HG02943 (cell line): ENCODE results near the gene KIF2C.
A peak's percentile ranks its signal among the peaks of the same experiment; 100 is the strongest.
"Not testable (repeated sequence)": the region's sequence is repeated elsewhere in the genome, so short reads cannot be mapped to it uniquely, and the experiment has no call there.

ENCODE experiments used
- ATAC-seq: cut with Tn5 transposase; IDR thresholded peaks from one replicate; pipeline ENCODE4 v1.9.1; 2021; ENCODE audit warnings: mild to moderate bottlenecking, low read depth, moderate library complexity; ENCODE audit not compliant: unreplicated experiment

KIF2C gene

DNA sequence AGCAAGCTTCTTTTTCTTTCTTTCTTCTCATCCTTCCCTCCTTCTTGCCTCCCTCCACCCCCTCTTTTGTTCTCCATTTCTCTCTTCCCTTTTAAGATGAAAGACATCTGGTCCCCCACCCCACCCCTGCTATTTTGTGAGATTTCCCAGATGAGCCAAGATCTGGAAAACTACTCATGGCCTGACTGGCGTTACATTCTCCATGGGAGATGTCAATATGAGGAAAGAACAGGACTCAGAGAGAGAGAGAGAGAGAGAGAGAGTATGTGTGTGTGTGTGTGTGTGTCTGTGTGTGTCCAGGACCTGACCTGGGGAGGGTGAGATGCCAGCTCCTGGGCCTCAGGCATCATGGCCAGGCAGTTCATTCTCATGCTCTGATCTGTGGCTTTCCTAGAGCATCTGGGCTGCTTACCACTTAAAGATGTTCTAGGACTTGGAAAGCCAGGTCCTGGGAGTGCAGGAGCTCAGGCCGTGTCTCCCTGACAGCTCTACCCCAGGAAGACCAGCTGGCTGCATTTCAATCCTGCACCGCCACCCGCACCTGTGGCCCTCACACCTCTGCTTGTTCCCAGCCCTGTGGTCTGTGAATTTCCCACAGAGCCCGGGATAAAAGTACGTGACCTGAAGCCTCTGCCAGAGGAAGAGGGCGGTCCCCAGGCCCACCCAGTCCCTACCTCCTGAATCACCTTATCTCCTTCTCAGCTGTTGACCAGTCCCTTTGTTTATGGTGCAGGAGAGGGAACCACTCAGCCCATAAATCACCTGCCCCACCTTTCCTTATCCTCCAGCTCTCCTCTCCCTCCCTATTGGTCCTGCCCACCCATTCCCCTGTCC lies 51.5 kb downstream of the KIF2C start:
- no peak for ATAC-seq

DNA sequence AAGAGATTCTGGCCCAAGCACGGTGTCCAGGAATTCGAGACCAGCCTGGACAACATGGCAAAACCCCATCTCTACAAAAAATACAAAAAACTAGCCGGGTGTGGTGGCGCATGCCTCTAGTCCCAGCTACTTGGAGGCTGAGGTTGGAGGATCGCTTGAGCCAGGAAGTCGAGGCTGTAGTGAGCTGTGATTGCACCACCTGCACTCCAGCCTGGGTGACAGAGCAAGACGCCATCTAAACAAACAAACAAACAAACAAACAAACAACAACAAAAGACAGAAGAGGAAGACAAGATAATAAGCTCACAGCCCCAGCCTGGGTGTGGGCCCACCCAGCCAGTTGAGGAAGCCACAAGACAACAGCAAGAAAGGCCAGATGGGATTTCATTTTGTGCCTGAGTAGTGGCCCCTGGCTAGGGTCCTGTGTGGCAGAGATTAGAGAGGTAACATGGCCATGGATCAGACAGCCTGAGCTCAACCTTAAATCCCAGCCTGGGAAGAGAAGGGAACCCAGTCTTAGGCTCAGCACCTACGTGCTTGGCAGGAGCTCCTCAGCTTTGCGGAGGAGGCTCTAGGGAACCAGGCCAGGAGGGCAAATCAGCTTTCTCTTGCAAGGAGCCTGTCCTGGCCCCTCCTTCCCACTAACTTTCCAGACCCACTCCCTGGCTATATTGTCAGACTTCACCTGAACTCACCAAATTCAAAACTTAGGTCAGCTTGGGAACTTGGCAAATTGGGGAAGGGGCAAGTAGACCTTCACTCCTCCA lies 53.3 kb downstream of the KIF2C start:
- ATAC-seq: no peak

DNA sequence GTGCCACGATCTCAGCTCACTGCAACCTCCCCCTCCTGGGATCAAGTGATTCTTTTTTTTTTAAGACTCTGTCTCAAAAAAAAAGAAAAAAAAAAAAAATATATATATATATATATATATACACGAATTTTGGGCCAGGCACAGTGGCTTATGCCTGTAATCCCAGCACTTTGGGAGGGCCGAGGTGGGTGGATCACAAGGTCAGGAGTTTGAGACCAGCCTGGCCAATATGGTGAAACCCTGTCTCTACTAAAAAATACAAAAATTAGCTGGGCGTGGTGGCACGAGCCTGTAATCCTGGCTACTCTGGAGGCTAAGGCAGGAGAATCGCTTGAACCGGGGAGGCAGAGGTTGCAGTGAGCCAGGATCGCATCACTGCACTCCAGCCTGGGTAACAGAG lies 58.2 kb downstream of the KIF2C start:
- not testable (repeated sequence) for ATAC-seq

DNA sequence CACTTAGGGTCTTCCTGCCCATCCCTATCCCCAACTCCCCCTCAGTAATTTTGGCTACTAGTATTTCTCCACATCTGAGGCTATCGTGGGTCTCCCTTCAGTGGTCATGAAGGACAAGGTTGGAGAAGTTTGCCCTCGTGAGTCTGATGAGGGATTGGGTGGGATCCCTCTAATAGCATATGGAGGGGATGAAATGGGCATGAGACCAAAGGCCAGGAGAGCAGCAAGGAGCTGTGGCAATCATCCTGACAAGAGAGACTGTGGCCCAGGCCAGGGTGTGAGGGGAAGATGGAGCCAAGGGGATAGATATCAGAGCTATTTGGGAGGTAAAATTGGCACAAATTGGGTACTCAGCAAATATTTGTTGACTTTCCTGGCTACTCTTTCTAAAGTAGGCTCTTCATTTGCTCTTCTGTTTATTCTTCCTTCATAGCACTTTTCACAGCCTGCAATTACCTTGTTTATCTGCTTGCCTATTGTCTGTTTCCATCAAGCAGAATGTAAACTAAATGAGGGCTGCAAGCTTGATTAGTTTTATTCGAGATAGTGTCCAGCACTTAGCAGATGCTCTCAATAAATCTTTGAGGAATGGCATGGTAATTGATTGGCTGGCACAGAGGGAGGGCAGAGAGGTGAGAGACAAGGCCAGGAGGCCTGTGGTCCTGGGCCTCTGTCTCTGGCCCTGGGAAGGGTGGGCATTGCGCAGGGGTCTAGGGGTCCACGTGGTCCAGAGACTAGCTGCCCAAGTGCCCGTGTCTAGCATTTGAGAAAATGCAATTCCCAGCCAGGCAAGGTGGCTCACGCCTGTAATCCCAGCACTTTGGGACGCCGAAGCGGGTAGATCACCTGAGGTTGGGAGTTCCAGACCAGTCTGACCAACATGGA lies 59.1 kb downstream of the KIF2C start:
- ATAC-seq: no peak

- ATAC-seq: peak; percentile 72
Observed at GRCh38 chr1:44799770-44800584, 60.3 kb downstream of the KIF2C start, which contains the start of gene PLK3. TSS of gene PLK3 (plus strand) at chr1:44800377. CDS start at chr1:44800464, 87 bp downstream.

DNA sequence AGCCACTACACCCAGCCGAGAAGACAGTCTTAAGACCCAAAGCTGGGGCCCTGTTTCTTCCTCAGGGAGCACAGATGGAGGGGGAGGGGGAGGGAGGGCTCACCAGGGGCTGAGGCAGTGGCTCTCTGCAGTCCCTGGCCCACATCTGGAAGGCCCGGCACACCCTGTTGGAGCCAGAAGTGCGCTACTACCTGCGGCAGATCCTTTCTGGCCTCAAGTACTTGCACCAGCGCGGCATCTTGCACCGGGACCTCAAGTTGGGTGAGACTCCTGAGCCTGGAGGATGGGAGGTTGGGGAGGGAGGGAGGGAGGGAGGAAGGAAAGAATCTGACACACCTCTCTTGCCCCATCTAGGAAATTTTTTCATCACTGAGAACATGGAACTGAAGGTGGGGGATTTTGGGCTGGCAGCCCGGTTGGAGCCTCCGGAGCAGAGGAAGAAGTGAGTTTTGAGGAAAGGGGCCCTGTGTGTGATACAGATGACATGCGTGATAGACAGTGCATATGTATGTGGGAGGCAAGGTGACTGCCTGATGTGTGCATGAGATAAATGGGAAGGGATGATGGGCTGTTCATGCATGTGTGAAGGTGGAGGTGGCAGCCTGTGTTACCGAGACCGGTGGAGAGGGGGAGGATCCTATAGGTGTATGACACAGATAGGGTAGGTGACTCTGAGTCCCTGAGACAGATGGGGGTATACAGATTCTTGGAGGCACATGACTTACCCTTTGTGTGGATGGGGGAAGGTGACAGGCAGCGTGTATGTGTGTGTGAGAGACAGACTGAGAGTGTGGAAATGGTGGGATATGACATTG lies 62.1 kb downstream of the KIF2C start:
- no peak for ATAC-seq

DNA sequence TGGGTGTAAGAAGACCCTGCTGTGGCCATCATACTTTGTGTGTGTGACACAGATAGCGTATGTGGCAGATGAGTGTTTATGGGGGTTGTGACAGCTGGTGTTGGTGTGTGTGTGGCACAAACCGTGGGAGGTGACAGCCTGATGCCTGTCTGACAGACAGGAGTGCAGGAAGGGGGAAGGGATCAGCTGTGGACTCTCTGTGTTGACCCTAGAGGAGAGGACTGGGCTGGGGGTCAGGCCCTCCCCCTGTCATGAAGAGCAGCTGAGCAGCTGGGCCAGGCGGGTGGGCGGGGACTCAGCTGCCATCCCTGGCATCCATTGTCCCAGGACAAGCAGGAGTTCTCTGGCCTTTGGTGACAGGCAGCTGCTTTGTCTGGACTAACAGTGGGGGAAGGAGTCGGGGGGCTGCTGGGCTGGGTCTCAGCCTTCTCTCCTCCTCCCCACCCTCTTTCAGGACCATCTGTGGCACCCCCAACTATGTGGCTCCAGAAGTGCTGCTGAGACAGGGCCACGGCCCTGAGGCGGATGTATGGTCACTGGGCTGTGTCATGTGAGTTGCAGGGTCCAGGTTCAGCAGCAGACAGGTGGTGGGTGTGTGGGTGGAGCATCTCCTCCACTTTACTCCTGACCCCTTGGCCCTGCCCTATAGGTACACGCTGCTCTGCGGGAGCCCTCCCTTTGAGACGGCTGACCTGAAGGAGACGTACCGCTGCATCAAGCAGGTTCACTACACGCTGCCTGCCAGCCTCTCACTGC lies 62.8 kb downstream of the KIF2C start:
- no peak for ATAC-seq

DNA sequence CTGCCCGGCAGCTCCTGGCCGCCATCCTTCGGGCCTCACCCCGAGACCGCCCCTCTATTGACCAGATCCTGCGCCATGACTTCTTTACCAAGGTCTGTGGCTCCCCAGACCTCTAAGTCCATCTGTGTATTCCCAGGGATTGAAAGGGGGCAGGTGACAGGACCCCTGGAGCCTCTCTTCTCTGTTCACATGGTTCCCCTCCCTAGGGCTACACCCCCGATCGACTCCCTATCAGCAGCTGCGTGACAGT lies 63.4 kb downstream of the KIF2C start:
- no peak for ATAC-seq

DNA sequence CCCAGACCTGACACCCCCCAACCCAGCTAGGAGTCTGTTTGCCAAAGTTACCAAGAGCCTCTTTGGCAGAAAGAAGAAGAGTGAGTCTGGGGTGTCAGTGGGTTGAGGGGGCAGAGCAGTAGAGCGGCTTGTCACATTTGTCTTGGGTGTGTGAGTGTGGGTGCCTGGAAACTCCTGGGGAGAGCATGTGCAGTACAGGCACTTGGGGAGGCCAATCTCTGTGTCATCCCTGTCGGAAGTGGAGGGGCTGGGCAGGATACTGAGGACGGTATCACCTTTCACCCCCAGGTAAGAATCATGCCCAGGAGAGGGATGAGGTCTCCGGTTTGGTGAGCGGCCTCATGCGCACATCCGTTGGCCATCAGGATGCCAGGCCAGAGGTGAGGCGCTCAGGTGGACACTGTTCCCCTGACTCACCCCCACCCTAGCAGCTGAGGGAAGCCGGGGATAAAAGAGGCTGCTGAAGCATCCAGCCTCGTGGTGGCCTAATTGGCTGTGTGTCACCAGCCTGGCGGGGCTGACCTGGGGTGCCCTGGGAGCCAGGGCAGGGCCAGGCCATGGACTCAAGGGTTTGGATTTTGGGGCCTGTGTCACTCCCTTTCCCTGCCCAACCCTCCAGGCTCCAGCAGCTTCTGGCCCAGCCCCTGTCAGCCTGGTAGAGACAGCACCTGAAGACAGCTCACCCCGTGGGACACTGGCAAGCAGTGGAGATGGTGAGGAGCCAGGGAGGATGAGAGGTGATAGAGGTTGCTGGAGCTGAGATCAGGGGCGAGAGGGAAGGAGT lies 63.9 kb downstream of the KIF2C start:
- ATAC-seq: no peak

- no peak for ATAC-seq
Observed at GRCh38 chr1:44805311-44806024, 65.8 kb downstream of the KIF2C start.

GRCh38 chr1:44806025-44806703 lies 66.5 kb downstream of the KIF2C start:
- ATAC-seq: no peak

DNA sequence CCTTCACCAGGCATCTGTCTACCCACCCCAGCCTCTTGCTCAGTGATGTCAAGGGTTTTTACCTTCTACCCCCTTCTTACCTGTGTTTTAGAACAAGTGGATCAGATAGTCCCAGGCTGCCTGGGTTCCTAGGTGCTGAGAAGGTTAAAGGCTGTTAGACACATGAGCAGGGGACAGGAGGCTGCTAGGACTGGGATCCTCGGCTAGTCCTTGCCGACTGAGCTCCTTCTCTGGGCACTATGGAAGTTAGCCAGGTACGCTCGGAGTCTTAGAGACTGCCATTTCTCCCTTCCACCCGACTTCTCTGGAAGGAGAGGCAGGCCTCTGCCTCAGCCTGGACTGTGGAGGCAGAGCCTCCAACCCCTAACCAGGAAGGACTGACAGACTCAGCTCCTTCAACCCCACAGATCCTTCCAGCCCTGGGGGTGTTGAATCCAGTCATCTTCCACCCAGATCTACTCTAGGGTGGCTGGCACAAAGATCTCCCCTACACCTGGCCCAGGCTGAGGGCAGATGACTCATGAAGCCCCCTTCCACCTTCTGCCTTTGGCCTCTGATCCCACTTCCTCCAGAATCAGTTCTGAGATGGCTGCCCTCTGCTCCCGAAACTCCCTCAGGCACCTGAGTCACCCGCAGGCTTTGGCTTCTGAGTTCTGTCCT lies 67.2 kb downstream of the KIF2C start, which contains the start of gene DYNLT4:
Gene DYNLT4 (minus strand): TSS at position 648 of the 660 bp plus-strand sequence. CDS start 683 bp downstream, outside the sequence.
- ATAC-seq: no peak

- ATAC-seq: peak; percentile 36
Observed at GRCh38 chr1:44807364-44808062, 67.9 kb downstream of the KIF2C start.

DNA sequence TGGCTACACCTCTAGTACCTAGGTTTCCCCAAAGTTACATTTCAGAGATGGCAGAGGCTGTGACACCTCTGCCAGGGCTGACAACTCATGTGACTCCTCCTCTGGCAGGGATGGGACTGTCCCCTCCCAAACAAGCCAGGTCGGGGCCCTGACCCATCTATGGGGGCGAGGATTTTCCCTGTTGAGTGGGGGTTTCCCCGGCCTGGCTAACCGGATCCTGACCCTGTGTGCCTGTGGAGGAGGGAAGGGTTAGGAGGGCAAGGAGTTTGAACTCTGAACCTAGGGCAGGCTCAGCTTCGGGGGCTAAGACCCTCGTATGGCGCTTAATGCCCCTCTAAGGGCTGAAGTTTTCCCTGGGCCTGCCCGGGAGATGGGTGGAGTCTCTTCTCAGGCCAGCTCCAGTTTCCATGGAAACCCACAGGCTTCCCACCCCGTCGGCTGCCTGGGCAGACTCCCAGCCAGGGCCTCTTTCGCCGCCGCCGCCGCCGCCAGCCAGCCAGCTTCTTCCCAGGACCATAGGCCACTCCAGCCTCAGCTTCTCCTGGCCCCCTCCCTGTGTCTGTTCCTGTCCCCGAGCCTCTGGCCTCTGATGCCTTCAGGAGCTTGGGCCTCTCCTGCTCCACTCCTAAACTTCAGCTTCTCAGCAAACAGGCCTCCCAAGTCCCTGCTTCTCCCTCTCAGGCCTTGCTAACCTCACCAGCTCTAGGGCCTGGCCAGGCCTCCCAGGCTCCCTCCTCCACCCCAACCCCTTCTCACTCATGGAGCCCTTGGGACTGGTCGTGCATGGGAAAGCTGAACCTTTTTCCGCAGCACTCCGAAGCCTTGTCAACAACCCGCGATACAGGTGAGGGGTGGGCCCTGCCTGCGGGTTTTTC lies 68.7 kb downstream of the KIF2C start, which contains the start of gene BTBD19:
Gene BTBD19 (plus strand): TSS at position 461 of the 875 bp plus-strand sequence. CDS start 298 bp downstream, at position 759.
- peak; percentile 14 for ATAC-seq
